Activated naive CD8-positive, alpha-beta T cell treated with anti-CD3 and anti-CD28 coated beads for 36 hours (primary cell): Measurements from ENCODE around the gene TMEM74B. TPM values are rescaled to one million over a fixed set of nuclear protein-coding genes. Genes with fewer than 3 reads are reported as not detected.

ENCODE experiments used
- DNase-seq: peaks from one replicate; pipeline ENCODE4 v3.0.0; 2021
- H3K27ac Mint-ChIP-seq: one replicate; pipeline ENCODE4 v1.8.0; 2022; ENCODE audit warnings: mild to moderate bottlenecking, moderate library complexity, mixed read lengths
- H3K27me3 Mint-ChIP-seq: one replicate; pipeline ENCODE4 v1.8.0; 2022; ENCODE audit warnings: mild to moderate bottlenecking, mixed read lengths
- H3K36me3 Mint-ChIP-seq: one replicate; pipeline ENCODE4 v1.8.0; 2021; ENCODE audit warnings: mild to moderate bottlenecking, mixed read lengths
- H3K4me1 Mint-ChIP-seq: one replicate; pipeline ENCODE4 v1.8.0; 2021; ENCODE audit warnings: mixed read lengths
- H3K4me3 Mint-ChIP-seq: one replicate; pipeline ENCODE4 v1.8.0; 2022; ENCODE audit warnings: mild to moderate bottlenecking, moderate library complexity, mixed read lengths
- H3K9me3 Mint-ChIP-seq: one replicate; pipeline ENCODE4 v1.8.0; 2022; ENCODE audit warnings: mixed read lengths
- total RNA-seq, 2 experiments: library from RNA; stranded (reverse); gene quantifications; one replicate each; pipeline ENCODE4 v1.2.3, GENCODE V29; 2021

TMEM74B gene
- total RNA-seq, 2 experiments from 2014 or later: 1.5 to 1.9 TPM

GRCh38 chr20:1195226-1195625, 10.4 kb upstream of the TMEM74B start:
- peaks cover 6% of the 10 kb centered on the region for H3K9me3 Mint-ChIP-seq
- no peak overlapping the region for H3K27ac Mint-ChIP-seq
- H3K4me3 Mint-ChIP-seq: no peak overlapping the region
- no peak for DNase-seq
- H3K27me3 Mint-ChIP-seq: no peaks in the 10 kb centered on the region
- no peaks in the 10 kb centered on the region for H3K36me3 Mint-ChIP-seq
- H3K4me1 Mint-ChIP-seq: no peaks in the 10 kb centered on the region

- Mint-ChIP-seq H3K27me3 (peaks cover 5% of the 10 kb centered on the region), H3K4me1 (no peaks in the 10 kb centered on the region), H3K36me3 (no peaks in the 10 kb centered on the region), H3K27ac (no peak overlapping the region), H3K4me3 (no peak overlapping the region), H3K9me3 (peaks cover under 1% of the 10 kb centered on the region)
- DNase-seq: no peak
These were observed 6.5 kb upstream of the TMEM74B start for GRCh38 chr20:1191299-1191698.

GRCh38 chr20:1190847-1191246, 6.1 kb upstream of the TMEM74B start:
- Mint-ChIP-seq H3K4me1 (no peaks in the 10 kb centered on the region), H3K4me3 (no peak overlapping the region), H3K36me3 (no peaks in the 10 kb centered on the region), H3K27ac (no peak overlapping the region), H3K27me3 (peaks cover 8% of the 10 kb centered on the region), H3K9me3 (no peaks in the 10 kb centered on the region)
- no peak for DNase-seq

- H3K27ac Mint-ChIP-seq: no peak overlapping the region
- H3K4me1 Mint-ChIP-seq: no peaks in the 10 kb centered on the region
- H3K36me3 Mint-ChIP-seq: no peaks in the 10 kb centered on the region
These were observed 5.0 kb upstream of the TMEM74B start for GRCh38 chr20:1189827-1190226.

GRCh38 chr20:1188347-1188746, 3.6 kb upstream of the TMEM74B start:
- Mint-ChIP-seq H3K9me3 (no peaks in the 10 kb centered on the region), H3K27ac (no peak overlapping the region), H3K36me3 (no peaks in the 10 kb centered on the region), H3K4me3 (no peak overlapping the region), H3K4me1 (peaks cover 6% of the 10 kb centered on the region), H3K27me3 (peaks cover 23% of the 10 kb centered on the region)
- no peak for DNase-seq

More at GRCh38 chr20:1189827-1190226, 5.0 kb upstream of the TMEM74B start:
- no peak for DNase-seq
- Mint-ChIP-seq H3K9me3 (no peaks in the 10 kb centered on the region), H3K4me3 (no peak overlapping the region), H3K27me3 (peaks cover 8% of the 10 kb centered on the region)

- Mint-ChIP-seq H3K27ac (no peak overlapping the region), H3K36me3 (no peaks in the 10 kb centered on the region), H3K4me3 (no peak overlapping the region), H3K4me1 (peaks cover 6% of the 10 kb centered on the region), H3K27me3 (peaks cover 26% of the 10 kb centered on the region), H3K9me3 (no peaks in the 10 kb centered on the region)
- no peak for DNase-seq
These were observed 2.9 kb upstream of the TMEM74B start for GRCh38 chr20:1187605-1188171.

- no peak for DNase-seq
- no peaks in the 10 kb centered on the region for H3K9me3 Mint-ChIP-seq
- H3K36me3 Mint-ChIP-seq: no peaks in the 10 kb centered on the region
- H3K27ac Mint-ChIP-seq: no peak overlapping the region
- no peak overlapping the region for H3K4me3 Mint-ChIP-seq
- peaks cover 26% of the 10 kb centered on the region for H3K27me3 Mint-ChIP-seq
- peaks cover 6% of the 10 kb centered on the region for H3K4me1 Mint-ChIP-seq
These were observed 1.7 kb upstream of the TMEM74B start for GRCh38 chr20:1186367-1186991.

- H3K27ac Mint-ChIP-seq: no peak overlapping the region
- peaks cover 26% of the 10 kb centered on the region for H3K27me3 Mint-ChIP-seq
- H3K4me3 Mint-ChIP-seq: peak overlapping the region; percentile 67
- no peaks in the 10 kb centered on the region for H3K36me3 Mint-ChIP-seq
- peaks cover 6% of the 10 kb centered on the region for H3K4me1 Mint-ChIP-seq
- no peaks in the 10 kb centered on the region for H3K9me3 Mint-ChIP-seq
- DNase-seq: peak; percentile 67
These were observed 1.1 kb upstream of the TMEM74B start for GRCh38 chr20:1185790-1186334.

- H3K4me3 Mint-ChIP-seq: no peak overlapping the region
- no peaks in the 10 kb centered on the region for H3K9me3 Mint-ChIP-seq
- peaks cover 6% of the 10 kb centered on the region for H3K4me1 Mint-ChIP-seq
- DNase-seq: peak; percentile 15
- no peaks in the 10 kb centered on the region for H3K36me3 Mint-ChIP-seq
- no peak overlapping the region for H3K27ac Mint-ChIP-seq
- peaks cover 26% of the 10 kb centered on the region for H3K27me3 Mint-ChIP-seq
These were observed 548 bp upstream of the TMEM74B start for GRCh38 chr20:1185316-1185741.

- Mint-ChIP-seq H3K27ac (no peak overlapping the region), H3K27me3 (peaks cover 21% of the 10 kb centered on the region), H3K4me3 (peak overlapping the region; percentile 50), H3K9me3 (no peaks in the 10 kb centered on the region), H3K4me1 (peaks cover 6% of the 10 kb centered on the region), H3K36me3 (no peaks in the 10 kb centered on the region)
- no peak for DNase-seq
These were observed 532 bp downstream of the TMEM74B start for GRCh38 chr20:1184260-1184637.

- no peaks in the 10 kb centered on the region for H3K36me3 Mint-ChIP-seq
- no peak overlapping the region for H3K4me3 Mint-ChIP-seq
- no peak for DNase-seq
- H3K9me3 Mint-ChIP-seq: no peaks in the 10 kb centered on the region
- H3K4me1 Mint-ChIP-seq: peaks cover 6% of the 10 kb centered on the region
- peaks cover 21% of the 10 kb centered on the region for H3K27me3 Mint-ChIP-seq
- no peak overlapping the region for H3K27ac Mint-ChIP-seq
These were observed 1.6 kb downstream of the TMEM74B start for GRCh38 chr20:1183153-1183552.

GRCh38 chr20:1182106-1182505, 2.7 kb downstream of the TMEM74B start:
- no peak overlapping the region for H3K27ac Mint-ChIP-seq
- H3K9me3 Mint-ChIP-seq: no peaks in the 10 kb centered on the region
- H3K27me3 Mint-ChIP-seq: peaks cover 21% of the 10 kb centered on the region
- H3K4me3 Mint-ChIP-seq: no peak overlapping the region
- DNase-seq: no peak
- no peaks in the 10 kb centered on the region for H3K36me3 Mint-ChIP-seq
- peaks cover 6% of the 10 kb centered on the region for H3K4me1 Mint-ChIP-seq

- Mint-ChIP-seq H3K9me3 (no peaks in the 10 kb centered on the region), H3K36me3 (peaks cover 4% of the 10 kb centered on the region), H3K27ac (no peak overlapping the region), H3K27me3 (peaks cover 18% of the 10 kb centered on the region), H3K4me1 (peaks cover 6% of the 10 kb centered on the region), H3K4me3 (no peak overlapping the region)
- DNase-seq: no peak
These were observed 3.8 kb downstream of the TMEM74B start for GRCh38 chr20:1180949-1181348.

GRCh38 chr20:1178623-1179022, 6.2 kb downstream of the TMEM74B start:
- Mint-ChIP-seq H3K27me3 (peaks cover 6% of the 10 kb centered on the region), H3K36me3 (peaks cover 4% of the 10 kb centered on the region), H3K27ac (no peak overlapping the region), H3K4me1 (no peaks in the 10 kb centered on the region), H3K4me3 (no peak overlapping the region), H3K9me3 (no peaks in the 10 kb centered on the region)
- no peak for DNase-seq

- Mint-ChIP-seq H3K4me3 (no peak overlapping the region), H3K27me3 (peaks cover under 1% of the 10 kb centered on the region), H3K9me3 (no peaks in the 10 kb centered on the region), H3K36me3 (peaks cover 4% of the 10 kb centered on the region), H3K27ac (no peak overlapping the region), H3K4me1 (no peaks in the 10 kb centered on the region)
- no peak for DNase-seq
These were observed 6.7 kb downstream of the TMEM74B start for GRCh38 chr20:1178103-1178502.

GRCh38 chr20:1177680-1178079, 7.1 kb downstream of the TMEM74B start:
- no peaks in the 10 kb centered on the region for H3K4me1 Mint-ChIP-seq
- H3K27ac Mint-ChIP-seq: no peak overlapping the region
- H3K9me3 Mint-ChIP-seq: no peaks in the 10 kb centered on the region

More at GRCh38 chr20:1177680-1178079, 7.1 kb downstream of the TMEM74B start:
- DNase-seq: no peak
- Mint-ChIP-seq H3K36me3 (peaks cover 4% of the 10 kb centered on the region), H3K4me3 (no peak overlapping the region), H3K27me3 (no peaks in the 10 kb centered on the region)
